ENCODE measurements around the gene OR11G2.

DNA sequence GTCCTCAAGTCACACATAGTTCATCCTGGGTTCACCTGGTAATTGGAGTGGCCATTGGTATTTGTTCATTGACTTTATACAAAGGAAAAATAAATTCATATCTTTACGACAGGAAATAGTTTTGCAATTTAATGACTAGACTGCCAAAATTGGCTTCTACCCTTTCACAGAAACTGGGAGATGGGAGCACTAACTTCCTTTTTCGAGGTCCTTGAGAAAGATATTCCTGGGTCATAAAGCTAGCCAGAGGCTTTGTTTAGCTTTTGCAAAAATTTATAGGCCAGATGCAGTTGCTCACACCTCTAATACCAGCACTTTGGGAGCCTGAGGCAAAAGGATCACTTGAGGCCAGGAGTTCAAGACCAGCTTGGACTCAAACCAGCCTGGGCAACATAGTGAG lies 10.2 kb upstream of the OR11G2 start:
- TF ChIP-seq EZH2 (IDR thresholded peaks at IDR 0.05; ENCODE audit: low read depth, unreplicated experiment) (no peak), EZH2phosphoT487 (IDR thresholded peaks at IDR 0.05; ENCODE audit: unreplicated experiment) (no peak)
- TF ChIP-seq, protein P1, sequence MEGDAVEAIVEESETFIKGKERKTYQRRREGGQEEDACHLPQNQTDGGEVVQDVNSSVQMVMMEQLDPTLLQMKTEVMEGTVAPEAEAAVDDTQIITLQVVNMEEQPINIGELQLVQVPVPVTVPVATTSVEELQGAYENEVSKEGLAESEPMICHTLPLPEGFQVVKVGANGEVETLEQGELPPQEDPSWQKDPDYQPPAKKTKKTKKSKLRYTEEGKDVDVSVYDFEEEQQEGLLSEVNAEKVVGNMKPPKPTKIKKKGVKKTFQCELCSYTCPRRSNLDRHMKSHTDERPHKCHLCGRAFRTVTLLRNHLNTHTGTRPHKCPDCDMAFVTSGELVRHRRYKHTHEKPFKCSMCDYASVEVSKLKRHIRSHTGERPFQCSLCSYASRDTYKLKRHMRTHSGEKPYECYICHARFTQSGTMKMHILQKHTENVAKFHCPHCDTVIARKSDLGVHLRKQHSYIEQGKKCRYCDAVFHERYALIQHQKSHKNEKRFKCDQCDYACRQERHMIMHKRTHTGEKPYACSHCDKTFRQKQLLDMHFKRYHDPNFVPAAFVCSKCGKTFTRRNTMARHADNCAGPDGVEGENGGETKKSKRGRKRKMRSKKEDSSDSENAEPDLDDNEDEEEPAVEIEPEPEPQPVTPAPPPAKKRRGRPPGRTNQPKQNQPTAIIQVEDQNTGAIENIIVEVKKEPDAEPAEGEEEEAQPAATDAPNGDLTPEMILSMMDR (conservative IDR thresholded peaks at IDR 0.05; ENCODE audit: low read depth in 2 of 2) = no peak
